Mucosa of descending colon (tissue), 3 donors: ENCODE measurements around the gene CDH12. TPM values are rescaled to one million over a fixed set of nuclear protein-coding genes. Genes with fewer than 3 reads are reported as not detected.
"Not testable (repeated sequence)": the region's sequence is repeated elsewhere in the genome, so short reads cannot be mapped to it uniquely, and the experiment has no call there.

ENCODE experiments used
- ATAC-seq: fragments of 200-7000 bp; cut with Tn5 transposase; one replicate; pipeline ENCODE4 v1.9.1; 2020; ENCODE audit warnings: mild to moderate bottlenecking, moderate library complexity
- DNase-seq, 3 donors: peaks; one replicate each; pipeline ENCODE4 v3.0.0-alpha.2; 2020
- H3K36me3 ChIP-seq: fragments of 200-600 bp; one replicate; pipeline ENCODE4 v1.8.0; 2021; ENCODE audit warnings: low read depth, mild to moderate bottlenecking
- H3K4me1 ChIP-seq: fragments of 200-600 bp; one replicate; pipeline ENCODE4 v1.8.0; 2021; ENCODE audit warnings: low read depth, mild to moderate bottlenecking
- H3K4me3 ChIP-seq: fragments of 200-600 bp; one replicate; pipeline ENCODE4 v1.8.0; 2021; ENCODE audit warnings: mild to moderate bottlenecking
- H3K9me3 ChIP-seq: fragments of 200-600 bp; one replicate; pipeline ENCODE4 v1.8.0; 2021; ENCODE audit warnings: mild to moderate bottlenecking
- intact Hi-C, 2 donors: fragments of 100-400 bp; cut with DNase I in 1 of 2; cut with micrococcal nuclease in 1 of 2; formaldehyde crosslinking; loops; one replicate each; pipeline versions ENCODE4 v1.11.0 to v1.11.1; 2022; cut with DNase I, micrococcal nuclease
- total RNA-seq, 3 donors: library from RNA; stranded (reverse); fragmentation: NEBNext Ultra II Directional in 2 of 3; extraction: Animal tissue kit (Norgen Biotek cat#: 25700) in 2 of 3; gene quantifications; one replicate each; pipeline versions ENCODE4 v1.2.1 to v1.2.4, GENCODE V29; 2021 to 2023
- TF ChIP-seq, protein P1 (sequence below): fragments of 200-600 bp; IDR thresholded peaks from one replicate; pipeline ENCODE4 v1.8.0; 2022; ENCODE audit warnings: antibody characterized with exemption, mild to moderate bottlenecking
- donor health status: DM: no; HTN: no; CAD: no; lungs with moderate emphysema.
- donor health status: DM: no; HTN: no; CAD: no.
- donor health status: DM: no; HTN: yes; CAD: no.

Gene CDH12
- total RNA-seq, 3 donors from 2014 or later: 0.14 TPM; not detected in 2

DNA sequence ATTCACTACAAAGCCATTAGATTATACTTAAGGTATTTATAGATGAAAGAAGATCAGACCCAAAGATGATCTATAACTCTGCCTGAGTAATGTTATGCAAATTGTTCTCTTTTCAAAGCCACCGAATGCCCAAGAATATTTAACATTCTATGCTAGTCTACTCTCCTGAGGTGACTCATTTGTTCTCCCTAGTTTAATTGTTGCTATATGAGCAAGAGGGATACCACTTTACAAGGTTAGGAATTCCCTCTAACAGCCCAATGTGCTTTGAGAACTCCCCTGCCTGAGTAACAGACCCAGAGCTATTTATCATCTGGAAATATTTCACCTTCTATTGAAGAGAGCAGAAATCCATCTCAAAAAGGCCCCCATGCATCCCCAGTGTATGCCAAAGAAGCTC is 867.3 kb downstream of the CDH12 start:
- H3K4me1 ChIP-seq, H3K4me3 ChIP-seq, ATAC-seq, intact Hi-C loops, H3K9me3 ChIP-seq, H3K36me3 ChIP-seq, DNase-seq: not testable (repeated sequence)

GRCh38 chr5:21951571-21951970 is 901.6 kb downstream of the CDH12 start:
- intact Hi-C loops, ATAC-seq, DNase-seq, H3K9me3 ChIP-seq, H3K36me3 ChIP-seq, H3K4me1 ChIP-seq, H3K4me3 ChIP-seq: not testable (repeated sequence)

- Histone ChIP-seq H3K36me3 (no peaks in the 10 kb centered on the region), H3K4me3 (no peak overlapping the region), H3K9me3 (no peaks in the 10 kb centered on the region), H3K4me1 (no peaks in the 10 kb centered on the region)
- intact Hi-C loops: no loop called here
- TF ChIP-seq, protein P1, sequence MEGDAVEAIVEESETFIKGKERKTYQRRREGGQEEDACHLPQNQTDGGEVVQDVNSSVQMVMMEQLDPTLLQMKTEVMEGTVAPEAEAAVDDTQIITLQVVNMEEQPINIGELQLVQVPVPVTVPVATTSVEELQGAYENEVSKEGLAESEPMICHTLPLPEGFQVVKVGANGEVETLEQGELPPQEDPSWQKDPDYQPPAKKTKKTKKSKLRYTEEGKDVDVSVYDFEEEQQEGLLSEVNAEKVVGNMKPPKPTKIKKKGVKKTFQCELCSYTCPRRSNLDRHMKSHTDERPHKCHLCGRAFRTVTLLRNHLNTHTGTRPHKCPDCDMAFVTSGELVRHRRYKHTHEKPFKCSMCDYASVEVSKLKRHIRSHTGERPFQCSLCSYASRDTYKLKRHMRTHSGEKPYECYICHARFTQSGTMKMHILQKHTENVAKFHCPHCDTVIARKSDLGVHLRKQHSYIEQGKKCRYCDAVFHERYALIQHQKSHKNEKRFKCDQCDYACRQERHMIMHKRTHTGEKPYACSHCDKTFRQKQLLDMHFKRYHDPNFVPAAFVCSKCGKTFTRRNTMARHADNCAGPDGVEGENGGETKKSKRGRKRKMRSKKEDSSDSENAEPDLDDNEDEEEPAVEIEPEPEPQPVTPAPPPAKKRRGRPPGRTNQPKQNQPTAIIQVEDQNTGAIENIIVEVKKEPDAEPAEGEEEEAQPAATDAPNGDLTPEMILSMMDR: no peak
- ATAC-seq (no peak), DNase-seq (no peak)
Observed at GRCh38 chr5:21931116-21931515, 922.0 kb downstream of the CDH12 start.

- Histone ChIP-seq H3K4me3 (no peak overlapping the region), H3K9me3 (no peaks in the 10 kb centered on the region), H3K36me3 (no peaks in the 10 kb centered on the region), H3K4me1 (no peaks in the 10 kb centered on the region)
- intact Hi-C loops: no loop called here
- no peak for ATAC-seq
- peak in 1 of 3 donors; percentile 6 for DNase-seq
- TF ChIP-seq, protein P1: peak; percentile 33
Observed at GRCh38 chr5:21919414-21920022, 933.6 kb downstream of the CDH12 start.

GRCh38 chr5:21918451-21918850 is 934.7 kb downstream of the CDH12 start:
- Histone ChIP-seq H3K4me1 (no peaks in the 10 kb centered on the region), H3K36me3 (no peaks in the 10 kb centered on the region), H3K9me3 (no peaks in the 10 kb centered on the region), H3K4me3 (no peak overlapping the region)
- ATAC-seq (no peak), DNase-seq (no peak)
- TF ChIP-seq, protein P1: no peak
- intact Hi-C loops: no loop called here

DNA sequence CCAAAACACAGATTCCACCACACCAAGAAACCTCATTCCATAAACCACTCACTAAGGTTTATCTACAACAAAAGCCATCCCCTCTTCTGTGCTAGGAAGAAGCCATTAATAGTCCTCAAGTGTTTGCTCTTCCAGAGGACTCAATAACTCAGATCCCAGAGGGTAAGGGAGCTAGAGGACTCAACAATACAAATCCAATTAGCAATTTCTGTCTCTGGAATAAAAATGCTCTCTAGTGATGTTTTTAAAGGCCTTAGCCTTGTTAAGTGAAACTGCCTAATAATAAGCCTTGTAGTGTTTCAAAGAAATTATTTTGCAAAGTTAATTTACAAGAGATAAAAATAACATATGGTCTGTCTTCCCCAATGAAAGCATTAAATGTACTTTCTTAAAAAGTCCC is 942.4 kb downstream of the CDH12 start:
- Histone ChIP-seq H3K9me3 (no peaks in the 10 kb centered on the region), H3K4me1 (no peaks in the 10 kb centered on the region), H3K4me3 (no peak overlapping the region), H3K36me3 (no peaks in the 10 kb centered on the region)
- intact Hi-C loops: no loop called here
- ATAC-seq (no peak), DNase-seq (no peak)
- TF ChIP-seq, protein P1: no peak

- no peak for ATAC-seq
- intact Hi-C loops: no loop called here
- H3K4me3 ChIP-seq: no peak overlapping the region
- H3K9me3 ChIP-seq: no peaks in the 10 kb centered on the region
- no peak for DNase-seq
- H3K36me3 ChIP-seq: no peaks in the 10 kb centered on the region
- TF ChIP-seq, protein P1: no peak
- H3K4me1 ChIP-seq: no peaks in the 10 kb centered on the region
Observed at GRCh38 chr5:21895766-21896350, 957.3 kb downstream of the CDH12 start.
